Measurements from ENCODE around the gene ATP10A. TPM values are rescaled to one million over a fixed set of nuclear protein-coding genes. Genes with fewer than 3 reads are reported as not detected.
A peak's percentile ranks its signal among the peaks of the same experiment; 100 is the strongest.
"Not testable (repeated sequence)": the region's sequence is repeated elsewhere in the genome, so short reads cannot be mapped to it uniquely, and the experiment has no call there.

The ATP10A gene
- total and polyA plus RNA-seq, 2 experiments from 2014 or later = 0.75 to 0.77 TPM

DNA sequence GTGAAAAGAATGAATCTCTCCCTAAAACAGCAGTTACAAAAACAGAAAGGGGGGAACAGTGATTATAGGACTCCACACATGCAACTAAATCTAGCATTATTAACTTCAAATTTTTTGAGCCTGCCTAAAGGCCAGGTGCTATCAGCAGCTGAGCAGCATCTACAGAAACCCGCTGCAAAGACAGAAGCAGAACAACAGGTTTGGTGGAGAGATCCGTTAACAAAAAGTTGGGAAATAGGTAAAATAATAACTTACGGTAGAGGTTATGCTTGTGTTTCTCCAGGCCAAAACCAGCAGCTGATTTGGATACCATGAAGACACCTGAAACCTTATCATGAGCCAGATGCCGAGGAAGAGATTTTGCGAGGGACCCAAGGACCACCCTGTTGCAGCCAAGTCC lies 222.7 kb downstream of the ATP10A start:
- 61% methylated on average over 5 of the region's 5 CpGs for WGBS (ENCODE audit: low lambda C conversion rate, missing lambda C conversion rate)
- no peak for DNase-seq (ENCODE audit: low spot score)

DNA sequence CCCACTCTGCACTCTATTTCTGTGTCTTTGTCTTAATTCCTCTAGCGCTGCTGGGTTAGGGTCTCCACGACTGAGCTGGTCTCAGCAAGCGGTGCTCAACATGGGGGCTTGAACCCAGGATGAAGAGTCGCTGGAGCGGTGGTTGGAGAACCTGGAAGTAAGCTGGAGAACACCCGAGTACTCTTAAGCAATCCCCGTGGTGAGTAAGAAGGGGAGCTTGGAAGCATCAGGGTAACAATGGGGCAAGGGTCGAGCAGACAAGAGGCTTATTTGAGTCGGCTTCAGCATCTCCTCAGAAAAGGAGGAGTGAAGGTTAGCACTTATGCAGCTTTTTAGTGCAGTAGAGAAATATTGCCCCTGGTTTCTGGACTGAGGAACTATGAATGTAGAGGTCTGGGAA lies 226.6 kb downstream of the ATP10A start:
- H3K27me3 ChIP-seq; H3K9me3 ChIP-seq (ENCODE audit: low read depth); H3K4me3 ChIP-seq; H4K20me1 ChIP-seq (ENCODE audit: insufficient read depth, poor library complexity, severe bottlenecking); H3K9me2 ChIP-seq (replicated peaks; ENCODE audit: insufficient read depth); H2AFZ ChIP-seq; H3K36me3 ChIP-seq (replicated peaks; ENCODE audit: insufficient read depth, low read depth): not testable (repeated sequence)
- peaks cover 18% of the 10 kb centered on the region for H3K79me2 ChIP-seq
- H3K4me2 ChIP-seq = peak overlapping the region; percentile 70
- H3K27ac ChIP-seq = peak overlapping the region; percentile 93
- peak; percentile 44 for DNase-seq (ENCODE audit: low spot score)
- peaks cover 33% of the 10 kb centered on the region for H3K4me1 ChIP-seq (ENCODE audit: insufficient read depth)
- WGBS (ENCODE audit: low lambda C conversion rate, missing lambda C conversion rate) = 46% methylated on average over 9 of the region's 9 CpGs

More for the DNA sequence above, 222.7 kb downstream of the ATP10A start:
- no peak overlapping the region for H2AFZ ChIP-seq
- no peaks in the 10 kb centered on the region for H3K9me3 ChIP-seq (ENCODE audit: low read depth)
- H3K27ac ChIP-seq = peak overlapping the region; percentile 70
- peaks cover 18% of the 10 kb centered on the region for H3K79me2 ChIP-seq
- H4K20me1 ChIP-seq (ENCODE audit: insufficient read depth, poor library complexity, severe bottlenecking) = no peaks in the 10 kb centered on the region
- no peak overlapping the region for H3K4me3 ChIP-seq
- no peaks in the 10 kb centered on the region for H3K9me2 ChIP-seq (replicated peaks; ENCODE audit: insufficient read depth)
- no peaks in the 10 kb centered on the region for H3K27me3 ChIP-seq
- H3K36me3 ChIP-seq (replicated peaks; ENCODE audit: insufficient read depth, low read depth) = no peaks in the 10 kb centered on the region
- TF ChIP-seq EZH2phosphoT487 (IDR thresholded peaks at IDR 0.05; ENCODE audit: low read depth, severe bottlenecking, unreplicated experiment) (no peak), EZH2 (IDR thresholded peaks at IDR 0.05; ENCODE audit: borderline replicate concordance) (no peak)
- TF ChIP-seq, protein P1, sequence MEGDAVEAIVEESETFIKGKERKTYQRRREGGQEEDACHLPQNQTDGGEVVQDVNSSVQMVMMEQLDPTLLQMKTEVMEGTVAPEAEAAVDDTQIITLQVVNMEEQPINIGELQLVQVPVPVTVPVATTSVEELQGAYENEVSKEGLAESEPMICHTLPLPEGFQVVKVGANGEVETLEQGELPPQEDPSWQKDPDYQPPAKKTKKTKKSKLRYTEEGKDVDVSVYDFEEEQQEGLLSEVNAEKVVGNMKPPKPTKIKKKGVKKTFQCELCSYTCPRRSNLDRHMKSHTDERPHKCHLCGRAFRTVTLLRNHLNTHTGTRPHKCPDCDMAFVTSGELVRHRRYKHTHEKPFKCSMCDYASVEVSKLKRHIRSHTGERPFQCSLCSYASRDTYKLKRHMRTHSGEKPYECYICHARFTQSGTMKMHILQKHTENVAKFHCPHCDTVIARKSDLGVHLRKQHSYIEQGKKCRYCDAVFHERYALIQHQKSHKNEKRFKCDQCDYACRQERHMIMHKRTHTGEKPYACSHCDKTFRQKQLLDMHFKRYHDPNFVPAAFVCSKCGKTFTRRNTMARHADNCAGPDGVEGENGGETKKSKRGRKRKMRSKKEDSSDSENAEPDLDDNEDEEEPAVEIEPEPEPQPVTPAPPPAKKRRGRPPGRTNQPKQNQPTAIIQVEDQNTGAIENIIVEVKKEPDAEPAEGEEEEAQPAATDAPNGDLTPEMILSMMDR (IDR thresholded peaks at IDR 0.05; ENCODE audit: poor library complexity) = no peak
- H3K4me1 ChIP-seq (ENCODE audit: insufficient read depth) = peaks cover 47% of the 10 kb centered on the region
- H3K4me2 ChIP-seq = no peak overlapping the region

DNA sequence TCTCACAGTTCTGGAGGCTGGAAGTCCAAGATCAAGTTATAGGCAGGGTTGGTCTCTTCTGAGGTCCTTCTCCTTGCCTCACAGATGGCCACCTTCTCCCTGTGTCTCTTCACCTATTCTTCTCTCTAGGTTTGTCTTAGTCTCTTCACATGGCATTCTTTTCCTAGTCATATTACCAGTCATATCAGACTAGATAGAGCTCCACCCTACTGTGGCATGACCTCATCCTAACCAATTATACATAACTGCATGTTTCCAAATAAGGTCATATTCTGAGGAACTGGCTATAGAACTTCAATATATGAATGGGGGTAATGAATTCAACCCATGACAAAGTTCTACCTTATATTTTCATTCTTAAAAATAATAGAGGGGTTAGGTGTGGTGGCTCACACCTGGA lies 227.9 kb downstream of the ATP10A start:
- Histone ChIP-seq H3K9me3 (ENCODE audit: low read depth) (no peaks in the 10 kb centered on the region), H3K79me2 (peaks cover 18% of the 10 kb centered on the region), H3K9me2 (replicated peaks; ENCODE audit: insufficient read depth) (no peaks in the 10 kb centered on the region), H3K4me1 (ENCODE audit: insufficient read depth) (peaks cover 20% of the 10 kb centered on the region), H3K4me2 (no peak overlapping the region), H4K20me1 (ENCODE audit: insufficient read depth, poor library complexity, severe bottlenecking) (no peaks in the 10 kb centered on the region), H2AFZ (no peak overlapping the region), H3K27ac (peak overlapping the region; percentile 93), H3K27me3 (no peaks in the 10 kb centered on the region), H3K36me3 (replicated peaks; ENCODE audit: insufficient read depth, low read depth) (no peaks in the 10 kb centered on the region), H3K4me3 (no peak overlapping the region)
- no peak for TF ChIP-seq EZH2phosphoT487 (IDR thresholded peaks at IDR 0.05; ENCODE audit: low read depth, severe bottlenecking, unreplicated experiment)
- TF ChIP-seq EZH2 (IDR thresholded peaks at IDR 0.05; ENCODE audit: borderline replicate concordance) = no peak
- TF ChIP-seq, protein P1 (IDR thresholded peaks at IDR 0.05; ENCODE audit: poor library complexity) = no peak
- no peak for DNase-seq (ENCODE audit: low spot score)

DNA sequence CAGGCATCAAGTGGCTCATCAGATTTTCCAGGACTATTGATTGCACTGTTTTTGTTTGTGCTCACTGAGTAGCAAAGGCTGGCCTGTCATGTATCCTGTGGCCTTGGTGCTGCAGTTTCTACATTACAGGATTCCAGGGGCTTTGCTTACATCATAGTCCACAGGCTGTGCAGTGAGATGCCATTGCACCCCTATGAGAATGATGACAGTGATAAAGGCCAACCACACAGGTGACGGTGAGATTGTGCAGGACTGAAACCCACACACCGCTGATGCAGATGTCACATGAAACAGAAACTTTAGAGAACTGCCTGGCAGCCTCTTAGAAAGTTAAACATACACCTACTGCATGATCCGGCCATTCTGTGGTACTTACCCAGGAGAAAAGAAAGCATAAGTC lies 229.3 kb downstream of the ATP10A start:
- 27% methylated on average over 3 of the region's 3 CpGs for WGBS (ENCODE audit: low lambda C conversion rate, missing lambda C conversion rate)
- no peaks in the 10 kb centered on the region for H3K9me3 ChIP-seq (ENCODE audit: low read depth)
- H2AFZ ChIP-seq = no peak overlapping the region
- no peak for DNase-seq (ENCODE audit: low spot score)
- H3K27me3 ChIP-seq = no peaks in the 10 kb centered on the region
- H3K27ac ChIP-seq = peak overlapping the region; percentile 93
- no peak overlapping the region for H3K4me3 ChIP-seq
- TF ChIP-seq, protein P1 (IDR thresholded peaks at IDR 0.05; ENCODE audit: poor library complexity) = no peak
- H3K9me2 ChIP-seq (replicated peaks; ENCODE audit: insufficient read depth) = no peaks in the 10 kb centered on the region
- peaks cover 10% of the 10 kb centered on the region for H3K79me2 ChIP-seq
- H3K4me2 ChIP-seq = no peak overlapping the region
- no peaks in the 10 kb centered on the region for H4K20me1 ChIP-seq (ENCODE audit: insufficient read depth, poor library complexity, severe bottlenecking)
- H3K36me3 ChIP-seq (replicated peaks; ENCODE audit: insufficient read depth, low read depth) = no peaks in the 10 kb centered on the region
- peaks cover 19% of the 10 kb centered on the region for H3K4me1 ChIP-seq (ENCODE audit: insufficient read depth)
